ENCODE data around the gene RNF32. TPM values are rescaled to one million over a fixed set of nuclear protein-coding genes. Genes with fewer than 3 reads are reported as not detected.

Gene RNF32
- total RNA-seq, 1 experiment from 2014 or later = 1.5 TPM

DNA sequence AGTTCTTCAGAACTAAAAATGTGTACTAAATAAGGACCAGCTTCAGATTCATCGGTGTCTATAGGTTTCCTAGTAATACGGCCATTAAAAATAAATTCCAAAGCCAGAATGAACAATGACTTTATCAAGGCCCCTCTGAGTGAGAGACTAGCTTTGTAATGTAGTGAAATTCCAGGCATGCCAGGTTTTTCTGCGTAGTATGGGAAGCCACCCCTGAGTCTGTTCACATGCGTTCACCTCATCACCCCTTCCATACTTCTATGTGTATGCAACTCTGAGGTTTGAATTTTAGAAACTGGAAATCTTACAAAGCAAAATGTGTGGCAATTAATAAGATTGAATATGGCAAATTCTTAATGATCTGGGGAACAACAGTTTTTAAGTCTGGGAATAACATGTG, 24.5 kb downstream of the RNF32 start:
- ChIA-PET POLR2A (ENCODE audit: low non-redundant PET) (no interaction called here), CTCF (no interaction called here)
- H3K27ac ChIP-seq (ENCODE audit: low read depth, low read length, poor library complexity, severe bottlenecking) = no peak overlapping the region
- no peak for DNase-seq (ENCODE audit: low spot score)
- no peaks in the 10 kb centered on the region for H3K4me1 ChIP-seq (ENCODE audit: insufficient read depth, low read length, poor library complexity, severe bottlenecking)
- H3K4me3 ChIP-seq (ENCODE audit: low read depth, low read length, poor library complexity, severe bottlenecking) = no peak overlapping the region
- no TSS peak for BruUV-seq (replicated peaks)
- TF ChIP-seq CTCF (conservative IDR thresholded peaks at IDR 0.05; ENCODE audit: low read depth, low read length) = no peak
- no peak for TF ChIP-seq EZH2 (IDR thresholded peaks at IDR 0.05; ENCODE audit: borderline replicate concordance, low read depth, low read length, poor library complexity, severe bottlenecking)
- H3K27me3 ChIP-seq (replicated peaks; ENCODE audit: insufficient read depth, low read depth, low read length, poor library complexity) = no peaks in the 10 kb centered on the region
- intact Hi-C loops (cut with micrococcal nuclease; ENCODE audit: unreplicated experiment) = no loop called here
- H3K9me3 ChIP-seq (ENCODE audit: low read depth, low read length, poor library complexity, severe bottlenecking) = no peaks in the 10 kb centered on the region
- H3K36me3 ChIP-seq (ENCODE audit: insufficient read depth, low read length, poor library complexity, severe bottlenecking) = no peaks in the 10 kb centered on the region

- ChIA-PET POLR2A (ENCODE audit: low non-redundant PET) (no interaction called here), CTCF (no interaction called here)
- Histone ChIP-seq H3K27ac (ENCODE audit: low read depth, low read length, poor library complexity, severe bottlenecking) (no peak overlapping the region), H3K4me1 (ENCODE audit: insufficient read depth, low read length, poor library complexity, severe bottlenecking) (no peaks in the 10 kb centered on the region), H3K9me3 (ENCODE audit: low read depth, low read length, poor library complexity, severe bottlenecking) (no peaks in the 10 kb centered on the region), H3K27me3 (replicated peaks; ENCODE audit: insufficient read depth, low read depth, low read length, poor library complexity) (no peaks in the 10 kb centered on the region), H3K36me3 (ENCODE audit: insufficient read depth, low read length, poor library complexity, severe bottlenecking) (no peaks in the 10 kb centered on the region), H3K4me3 (ENCODE audit: low read depth, low read length, poor library complexity, severe bottlenecking) (no peak overlapping the region)
- intact Hi-C loops (cut with micrococcal nuclease; ENCODE audit: unreplicated experiment) = no loop called here
- TF ChIP-seq EZH2 (IDR thresholded peaks at IDR 0.05; ENCODE audit: borderline replicate concordance, low read depth, low read length, poor library complexity, severe bottlenecking) (no peak), CTCF (conservative IDR thresholded peaks at IDR 0.05; ENCODE audit: low read depth, low read length) (no peak)
- no peak for DNase-seq (ENCODE audit: low spot score)
- BruUV-seq (replicated peaks) = no TSS peak
Observed at GRCh38 chr7:156666368-156667109, 26.0 kb downstream of the RNF32 start.

DNA sequence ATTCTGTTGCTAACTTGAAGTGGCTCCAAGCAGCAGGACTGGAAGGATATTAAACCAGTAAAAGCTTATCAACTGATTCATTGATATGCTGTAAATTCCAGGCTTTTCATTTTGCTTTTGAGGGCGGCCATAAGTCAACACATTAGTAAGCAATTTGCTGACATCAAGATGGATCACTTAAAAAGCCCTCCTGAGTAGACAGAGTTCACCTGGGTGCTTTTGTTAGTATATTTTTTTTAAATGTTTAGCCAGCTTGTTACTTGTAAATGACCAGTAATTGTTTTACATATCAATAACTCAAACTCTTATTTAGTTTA, 26.5 kb downstream of the RNF32 start:
- Histone ChIP-seq H3K9me3 (ENCODE audit: low read depth, low read length, poor library complexity, severe bottlenecking) (no peaks in the 10 kb centered on the region), H3K4me3 (ENCODE audit: low read depth, low read length, poor library complexity, severe bottlenecking) (no peak overlapping the region), H3K36me3 (ENCODE audit: insufficient read depth, low read length, poor library complexity, severe bottlenecking) (no peaks in the 10 kb centered on the region), H3K27me3 (replicated peaks; ENCODE audit: insufficient read depth, low read depth, low read length, poor library complexity) (no peaks in the 10 kb centered on the region), H3K4me1 (ENCODE audit: insufficient read depth, low read length, poor library complexity, severe bottlenecking) (no peaks in the 10 kb centered on the region), H3K27ac (ENCODE audit: low read depth, low read length, poor library complexity, severe bottlenecking) (no peak overlapping the region)
- TF ChIP-seq CTCF (conservative IDR thresholded peaks at IDR 0.05; ENCODE audit: low read depth, low read length) = no peak
- no peak for TF ChIP-seq EZH2 (IDR thresholded peaks at IDR 0.05; ENCODE audit: borderline replicate concordance, low read depth, low read length, poor library complexity, severe bottlenecking)
- ChIA-PET CTCF (no interaction called here), POLR2A (ENCODE audit: low non-redundant PET) (no interaction called here)
- BruUV-seq (replicated peaks) = no TSS peak
- intact Hi-C loops (cut with micrococcal nuclease; ENCODE audit: unreplicated experiment) = no loop called here
- no peak for DNase-seq (ENCODE audit: low spot score)

Measured in A673 (cell line).